ENCODE results near the gene PRXL2B.

- TF ChIP-seq CTCF (IDR thresholded peaks at IDR 0.05), result no peak
- TF ChIP-seq EZH2 (IDR thresholded peaks at IDR 0.05), result no peak
- no peak for TF ChIP-seq EZH2phosphoT487 (IDR thresholded peaks at IDR 0.05)
These were observed 17.7 kb downstream of the PRXL2B start for GRCh38 chr1:2604156-2604843.

All from neural progenitor cell (in vitro differentiated cells).